Effector CD8-positive, alpha-beta T cell (primary cell): ENCODE results near the gene SVIL.
"Not testable (repeated sequence)": the region's sequence is repeated elsewhere in the genome, so short reads cannot be mapped to it uniquely, and the experiment has no call there.

Experiments
- DNase-seq: peaks from one replicate; lab custom pipeline; 2025; lab: John Stamatoyannopoulos, UW

Gene SVIL

DNA sequence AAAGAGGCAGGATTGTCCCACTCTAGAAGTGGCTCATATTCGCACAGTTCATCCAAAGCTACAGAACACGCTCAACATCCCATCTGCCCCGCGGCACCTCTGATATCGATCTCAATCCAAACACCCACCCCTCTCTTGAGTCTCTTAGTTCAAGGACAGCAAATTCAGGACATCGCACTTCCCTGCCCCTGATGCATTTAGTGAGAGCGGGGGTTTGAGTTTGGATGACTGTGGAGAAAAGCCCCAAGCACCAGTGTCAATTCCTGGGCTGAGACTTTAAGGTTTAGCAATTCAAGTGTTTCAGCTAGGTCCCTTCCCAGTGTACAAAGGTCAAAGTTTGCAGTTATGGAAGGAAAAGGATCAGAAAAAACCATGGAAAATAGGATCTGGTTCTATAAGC lies 179.7 kb downstream of the SVIL start:
- DNase-seq, result no peak

DNA sequence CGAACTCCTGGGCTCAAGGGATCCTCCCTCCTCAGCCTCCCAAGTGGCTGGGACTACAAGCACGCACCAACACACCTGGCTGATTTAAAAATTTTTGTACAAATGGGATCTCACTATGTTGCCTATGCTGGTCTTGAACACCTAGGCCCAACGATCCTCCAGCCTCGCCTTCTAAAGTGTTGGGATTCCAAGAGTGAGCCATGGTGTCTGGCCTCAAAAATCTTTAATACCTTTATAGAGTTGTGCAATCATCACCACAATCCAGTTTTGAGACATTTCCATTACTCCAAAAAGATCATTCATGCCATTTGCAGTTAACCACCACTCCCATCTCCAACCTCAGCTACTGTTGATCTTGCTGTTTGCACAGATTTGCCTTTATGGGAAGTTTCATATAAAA lies 180.5 kb downstream of the SVIL start:
- DNase-seq, result no peak

DNA sequence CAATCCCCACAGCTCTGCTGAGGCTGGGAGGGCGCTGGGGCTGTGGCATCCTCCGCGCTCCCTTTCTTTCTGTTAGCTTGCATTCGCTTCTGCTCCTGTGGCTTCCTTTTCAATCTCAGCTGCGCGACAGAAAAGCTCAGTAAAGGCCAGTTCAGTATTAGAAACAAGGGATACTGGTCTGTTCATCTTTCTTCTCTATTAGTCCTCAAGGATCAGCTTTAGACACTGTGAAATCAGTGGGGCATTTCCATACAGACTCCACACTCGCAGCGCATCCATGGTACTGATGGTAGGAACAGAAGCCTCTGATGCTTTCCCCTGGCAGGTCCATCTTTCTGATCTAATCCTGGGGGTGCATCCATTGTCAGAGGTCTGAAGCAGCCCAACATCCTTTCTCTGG lies 182.2 kb downstream of the SVIL start:
- DNase-seq, result no peak

DNA sequence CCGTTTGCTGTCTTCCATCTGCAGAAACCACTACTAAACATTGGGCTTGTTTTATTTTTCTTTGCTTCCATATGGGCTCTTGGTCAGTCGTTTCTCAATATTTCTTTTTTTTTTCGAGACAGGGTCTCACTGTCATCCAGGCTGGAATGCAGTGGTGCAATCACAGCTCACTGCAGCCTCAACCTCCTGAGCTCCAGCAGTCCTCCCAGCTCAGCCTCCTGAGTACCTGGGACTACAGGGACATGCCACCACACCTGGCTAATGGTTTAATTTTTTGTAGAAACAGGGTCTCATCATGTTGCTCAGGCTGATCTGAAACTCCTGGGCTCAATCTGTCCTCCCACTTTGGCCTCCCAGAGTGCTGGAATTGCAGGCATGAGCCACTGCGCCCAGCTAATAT lies 182.8 kb downstream of the SVIL start:
- DNase-seq, result no peak

DNA sequence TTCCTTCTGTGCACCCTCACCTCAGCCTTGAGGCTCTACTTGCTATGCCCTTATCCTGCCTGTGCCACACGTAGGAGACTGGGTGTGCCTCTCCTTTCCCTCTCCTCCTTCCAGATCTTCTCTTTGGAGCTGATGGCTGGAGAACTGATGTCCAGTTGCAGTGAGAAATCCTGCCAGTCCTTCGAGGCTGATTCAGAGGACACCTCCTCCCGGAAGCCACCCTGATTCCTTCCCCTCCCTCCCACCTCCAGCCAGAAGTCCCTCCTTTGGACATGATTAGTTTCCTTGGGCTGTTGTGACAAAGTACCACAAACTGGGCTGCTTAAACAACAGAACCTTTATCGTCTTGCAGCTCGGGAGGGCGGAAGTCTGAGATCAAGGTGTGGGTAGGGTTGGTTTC lies 184.4 kb downstream of the SVIL start:
- DNase-seq, result no peak

DNA sequence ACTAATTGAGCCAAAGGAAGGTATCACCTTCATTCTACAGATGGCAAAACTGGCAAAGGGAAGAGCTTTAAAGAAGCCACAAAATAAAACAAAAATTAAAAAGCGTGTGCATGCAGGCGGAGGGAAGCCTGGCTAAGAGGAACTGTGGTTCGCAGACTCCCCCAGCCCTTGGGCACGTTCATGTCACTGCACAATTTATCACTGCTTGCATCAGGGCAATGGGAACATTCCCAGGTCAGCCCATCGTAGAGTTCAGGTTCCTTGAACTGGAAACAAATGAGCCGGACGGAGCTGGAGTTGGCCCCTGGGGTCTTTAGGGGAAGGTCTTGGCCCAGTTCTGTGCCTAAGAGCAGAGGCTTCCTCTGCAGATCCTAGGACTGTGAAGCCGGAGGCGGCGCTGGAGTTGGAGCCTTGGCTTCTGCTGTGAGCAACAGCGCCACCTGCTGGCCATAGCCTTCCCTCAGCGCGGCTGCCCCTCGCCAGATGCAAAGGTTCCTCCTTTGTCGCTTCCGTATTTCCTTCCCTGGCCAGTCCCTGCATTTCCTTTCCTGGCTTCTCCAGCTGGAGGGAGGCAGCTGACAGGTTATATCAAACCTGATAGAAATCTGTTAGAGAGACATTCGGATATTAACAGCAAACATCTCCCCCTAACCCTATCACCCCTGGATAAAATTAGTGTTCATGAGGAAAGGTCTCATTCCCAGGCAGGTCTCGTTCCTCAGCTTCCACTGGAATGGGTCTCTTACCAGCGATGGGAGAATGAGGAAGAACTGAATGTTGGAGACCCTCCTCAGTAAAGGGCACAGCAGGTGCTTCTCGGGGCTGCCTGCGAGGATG lies 185.8 kb downstream of the SVIL start:
- peak; percentile 51 for DNase-seq

DNA sequence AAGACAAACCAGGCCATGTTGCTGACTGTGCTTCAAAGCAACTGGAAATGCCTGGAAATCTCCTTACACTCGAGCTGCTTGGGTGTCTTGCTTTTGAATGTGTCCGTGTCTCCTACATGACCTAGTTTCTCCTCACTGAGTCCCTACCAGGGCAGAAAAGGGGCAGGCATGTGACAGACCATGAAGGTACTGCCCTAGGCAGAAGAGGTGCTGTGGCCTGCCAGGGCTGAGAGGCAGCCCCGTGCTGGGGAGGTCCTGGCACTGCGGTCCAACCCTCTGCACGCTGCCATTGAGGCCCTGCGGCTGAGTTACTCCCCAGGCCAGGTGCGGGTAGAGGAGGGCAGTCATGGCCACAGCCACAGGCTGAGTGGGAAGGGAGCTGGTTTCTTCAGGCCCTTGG lies 186.6 kb downstream of the SVIL start:
- no peak for DNase-seq

DNA sequence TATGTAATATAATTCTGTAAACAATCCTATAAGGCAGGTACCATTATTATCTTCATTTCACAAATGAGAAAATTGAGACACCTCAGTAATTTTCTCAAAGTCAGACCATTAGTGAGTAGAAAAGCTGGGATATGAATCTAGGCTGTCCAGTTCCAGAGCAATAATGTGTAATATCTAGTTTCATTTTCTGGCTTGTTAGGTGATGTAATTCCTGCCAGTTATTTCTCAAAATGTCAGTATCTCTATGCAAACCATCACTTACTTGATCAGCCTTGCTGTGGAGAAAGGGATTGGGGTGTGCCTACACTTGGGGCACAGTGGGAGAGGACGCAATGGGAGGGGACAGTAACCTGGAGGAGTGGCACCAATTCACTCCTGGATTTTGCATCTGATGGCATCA lies 188.4 kb downstream of the SVIL start:
- DNase-seq, result no peak

DNA sequence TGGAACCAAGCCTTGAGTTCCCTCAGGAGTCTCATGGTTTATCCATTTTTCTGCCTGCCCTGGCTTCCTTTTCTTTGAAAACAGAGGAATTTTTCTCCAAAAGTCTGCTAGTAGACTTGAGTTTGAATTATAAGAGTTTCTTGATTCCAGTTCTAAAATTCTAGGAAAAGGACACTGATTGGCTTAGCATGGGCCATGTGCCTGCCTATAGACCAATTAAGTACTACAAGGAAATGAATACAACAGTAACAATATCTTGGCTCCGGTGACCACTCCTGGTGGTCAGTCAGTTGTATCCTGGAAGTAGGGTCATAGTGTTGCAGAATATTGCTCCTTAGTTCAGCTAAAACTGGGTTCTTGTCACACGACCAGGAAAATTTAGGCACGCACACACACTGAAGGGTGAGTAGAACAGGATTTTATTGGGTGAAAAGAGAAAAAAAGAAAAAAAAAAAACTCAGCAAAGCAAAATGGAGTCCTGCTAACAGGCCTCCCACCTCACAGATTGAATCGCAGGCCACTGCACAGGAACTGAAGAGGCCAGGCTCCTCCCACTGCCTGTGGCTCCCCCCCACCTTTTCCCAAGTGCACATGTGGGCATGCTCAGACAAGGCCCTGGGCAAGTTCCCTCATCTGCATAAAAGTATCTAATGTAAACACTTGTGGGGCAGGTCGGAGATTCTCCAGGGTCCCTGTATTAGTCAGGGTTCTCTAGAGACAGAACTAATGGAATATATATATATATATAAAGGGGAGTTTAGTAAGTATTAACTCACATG lies 190.8 kb downstream of the SVIL start:
- DNase-seq, result no peak

DNA sequence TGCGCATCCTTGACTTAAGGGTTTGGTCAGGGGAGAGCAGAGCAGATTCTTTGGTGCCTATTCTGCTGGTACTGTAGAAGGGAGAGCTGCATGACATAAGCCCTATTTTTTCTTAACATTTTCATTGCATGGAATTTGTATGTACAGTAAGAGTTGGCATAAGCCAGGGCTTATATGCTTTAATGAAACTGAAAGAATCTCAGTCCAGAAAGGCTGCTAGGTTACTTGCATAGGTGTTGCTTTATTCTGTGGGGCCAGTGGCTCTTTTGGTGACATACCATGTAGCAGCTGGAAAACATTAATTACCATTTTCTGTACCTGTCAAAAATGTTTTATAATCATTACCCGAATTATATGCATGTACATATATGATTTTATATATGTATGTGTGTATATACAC lies 193.8 kb downstream of the SVIL start:
- DNase-seq, result no peak

DNA sequence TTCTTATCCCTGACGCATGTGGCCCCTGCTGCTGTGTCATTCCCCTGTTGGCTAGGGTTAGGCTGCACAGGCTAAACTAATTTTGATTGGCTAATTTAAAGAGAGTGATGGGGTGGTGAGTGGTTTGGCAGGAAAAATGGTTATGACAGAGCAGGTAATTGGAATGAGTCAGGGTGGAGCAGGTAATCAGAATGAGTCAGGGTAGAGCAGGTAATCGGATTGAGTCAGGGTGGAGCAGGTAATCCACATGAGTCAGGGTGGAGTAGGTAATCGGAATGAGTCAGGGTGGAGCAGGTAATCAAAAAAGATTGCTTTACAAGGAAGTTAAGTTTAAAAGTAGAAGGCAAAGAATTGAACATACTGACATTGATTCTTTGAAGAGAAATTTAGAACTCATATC lies 195.8 kb downstream of the SVIL start:
- not testable (repeated sequence) for DNase-seq

DNA sequence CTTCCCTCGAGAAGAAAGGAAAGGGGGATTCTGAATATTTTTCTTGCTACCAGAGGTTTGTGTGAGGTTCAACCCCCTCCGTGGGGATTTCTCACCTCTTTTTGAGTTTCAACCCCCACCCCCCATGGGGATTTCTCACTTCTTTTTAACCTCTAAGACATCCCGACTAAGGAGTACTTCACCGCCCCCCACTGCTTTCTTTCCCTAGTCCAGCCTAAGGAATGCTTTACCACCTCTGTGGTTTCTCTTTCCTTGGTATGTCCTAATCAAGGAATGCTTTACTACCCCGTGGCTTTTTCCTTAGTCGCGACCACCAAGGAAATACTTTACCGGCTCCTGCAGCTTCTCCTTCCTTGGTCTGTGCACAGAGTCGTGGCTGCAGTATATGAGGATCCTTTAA lies 196.5 kb downstream of the SVIL start:
- DNase-seq, result no peak

DNA sequence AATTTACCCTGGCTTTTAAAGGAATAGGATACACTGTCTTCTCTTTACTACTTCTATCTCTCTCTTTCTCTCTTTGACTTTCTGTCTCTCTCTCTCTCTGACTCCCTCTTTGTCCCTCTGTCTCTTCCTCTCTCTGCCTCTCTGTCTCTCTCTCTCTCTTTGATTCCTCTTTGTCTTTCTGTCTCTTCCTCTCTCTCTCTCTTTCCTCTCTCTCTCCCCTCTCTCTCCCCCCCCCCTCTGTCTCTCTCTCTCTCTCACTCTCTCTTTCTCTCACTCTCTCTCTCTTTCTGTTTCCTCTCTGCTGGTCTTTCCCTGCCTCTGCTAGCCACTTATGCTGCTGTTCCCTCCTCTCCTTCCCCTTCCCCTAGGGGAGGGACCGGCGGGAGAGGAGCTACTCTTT lies 196.9 kb downstream of the SVIL start:
- DNase-seq, result no peak

DNA sequence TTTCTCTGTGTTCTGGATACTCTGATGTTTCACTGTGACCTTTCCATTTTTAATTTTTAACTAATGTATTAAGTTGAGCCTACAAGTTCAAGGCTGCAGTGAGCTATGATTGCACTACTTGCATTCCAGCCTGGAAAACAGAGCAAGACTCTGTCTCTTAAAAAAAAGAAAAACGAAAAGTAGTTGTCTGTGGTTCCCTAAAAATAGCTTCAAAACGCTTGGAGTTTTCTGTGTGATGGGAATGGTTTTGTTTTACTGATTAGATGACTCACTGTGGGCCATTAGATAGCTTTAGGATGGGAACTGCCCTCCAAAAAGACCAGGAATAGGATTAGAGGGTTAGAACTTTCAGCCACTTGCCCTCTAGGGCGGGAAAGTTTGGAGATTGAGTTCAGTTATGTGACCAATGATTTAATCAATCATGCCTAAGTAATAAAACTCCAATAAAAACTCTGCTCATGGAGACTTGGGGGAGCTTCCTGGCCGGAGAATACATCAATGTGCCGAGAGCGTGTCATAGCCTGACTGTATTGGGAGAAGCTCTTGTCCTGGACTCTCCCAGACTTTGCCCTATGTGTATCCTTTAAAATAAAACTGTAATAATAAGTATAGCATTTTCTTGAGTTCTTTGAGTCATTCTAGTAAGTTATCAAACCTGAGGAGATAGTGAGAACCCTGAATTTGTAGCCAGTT lies 198.8 kb downstream of the SVIL start:
- DNase-seq, result no peak

DNA sequence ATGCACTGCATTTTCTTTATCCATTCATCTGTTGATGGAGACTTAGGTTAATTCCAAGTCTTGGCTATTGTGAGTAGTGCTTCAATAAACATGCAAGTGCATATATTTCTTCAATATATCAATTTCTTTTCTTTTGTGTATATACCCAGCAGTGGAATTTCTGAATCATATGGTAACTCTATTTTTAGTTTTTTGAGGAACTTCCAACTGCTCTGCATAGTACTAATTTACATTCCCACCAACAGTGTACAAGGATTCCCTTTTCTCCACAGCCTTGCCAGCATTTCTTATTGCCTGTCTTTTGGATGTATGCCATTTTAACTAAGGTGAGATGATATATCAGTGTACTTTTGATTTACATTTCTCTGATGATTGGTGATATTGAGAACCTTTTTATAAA lies 200.7 kb downstream of the SVIL start:
- DNase-seq, result no peak

DNA sequence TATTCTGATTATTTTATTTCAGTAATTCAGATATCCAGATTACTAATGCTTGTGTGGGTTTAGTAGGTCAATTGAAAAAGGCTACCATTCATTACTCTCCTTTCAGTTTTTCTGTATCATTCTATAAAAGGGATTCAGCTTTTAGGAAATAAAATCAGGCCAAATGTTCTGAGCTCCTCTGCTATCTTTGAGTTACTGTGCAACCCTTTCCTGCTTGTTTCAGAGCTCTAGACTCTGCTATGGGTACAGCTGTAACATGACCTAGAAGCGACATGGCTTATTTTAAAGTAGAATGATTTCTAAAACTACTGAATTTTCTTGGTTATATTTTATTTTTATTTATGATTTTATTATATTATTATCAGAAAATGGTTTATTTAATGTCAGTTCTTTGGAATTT lies 203.1 kb downstream of the SVIL start:
- DNase-seq, result no peak

DNA sequence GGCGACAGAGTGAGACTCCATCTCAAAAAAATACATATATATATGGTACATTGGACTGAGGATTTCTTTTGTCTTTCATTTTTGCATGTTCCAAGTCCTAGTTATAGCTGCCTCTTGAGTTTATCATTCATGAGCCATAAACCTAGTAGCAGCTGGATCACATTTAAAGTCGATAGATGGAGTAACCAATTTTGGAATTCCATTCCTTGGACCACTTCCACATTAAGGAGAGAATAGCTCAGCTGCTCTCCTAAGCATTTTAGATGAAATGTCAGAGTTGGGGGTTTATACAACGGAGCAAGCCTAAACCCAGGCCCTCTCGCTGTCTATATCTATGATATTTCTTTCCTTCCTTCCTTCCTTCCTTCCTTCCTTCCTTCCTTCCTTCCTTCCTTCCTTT lies 204.7 kb downstream of the SVIL start:
- no peak for DNase-seq

DNA sequence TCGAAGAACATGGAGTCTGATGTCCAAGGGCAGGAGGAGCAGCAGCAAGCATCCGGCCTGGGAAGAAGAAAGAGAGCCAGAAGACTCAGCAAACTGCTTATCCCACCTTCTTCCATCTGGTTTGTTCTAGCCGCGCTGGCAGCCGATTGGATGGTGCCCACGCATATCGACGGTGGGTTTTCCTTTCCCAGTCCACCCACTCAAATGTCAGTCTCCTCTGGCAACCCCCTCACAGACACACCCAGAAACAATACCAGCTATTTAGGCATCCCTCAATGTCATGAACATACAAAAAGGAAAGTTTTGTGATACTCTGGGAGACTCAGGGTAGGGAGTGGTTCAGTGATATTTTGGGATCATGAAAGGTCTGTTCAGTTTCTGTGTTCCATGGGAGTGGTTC lies 206.3 kb downstream of the SVIL start:
- DNase-seq, result no peak

DNA sequence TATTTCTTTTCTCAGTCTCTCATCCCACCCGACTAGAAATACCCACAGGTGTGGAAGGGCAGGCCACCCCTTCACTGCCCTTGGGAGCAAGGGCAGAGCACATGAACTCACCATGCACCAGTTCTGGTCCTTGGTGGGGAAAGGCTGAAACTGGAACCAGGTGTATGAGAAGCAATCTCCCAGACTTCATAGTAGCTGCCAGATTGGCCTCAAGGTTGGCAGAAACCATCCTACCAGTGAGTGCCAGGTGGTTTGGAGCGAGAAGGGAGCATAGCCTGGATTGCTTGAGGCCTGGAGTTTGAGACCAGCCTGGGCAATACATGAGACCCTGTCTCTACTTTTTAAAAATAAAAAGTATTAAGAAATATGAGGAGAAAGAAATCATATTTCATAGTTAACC lies 207.1 kb downstream of the SVIL start:
- DNase-seq, result no peak

DNA sequence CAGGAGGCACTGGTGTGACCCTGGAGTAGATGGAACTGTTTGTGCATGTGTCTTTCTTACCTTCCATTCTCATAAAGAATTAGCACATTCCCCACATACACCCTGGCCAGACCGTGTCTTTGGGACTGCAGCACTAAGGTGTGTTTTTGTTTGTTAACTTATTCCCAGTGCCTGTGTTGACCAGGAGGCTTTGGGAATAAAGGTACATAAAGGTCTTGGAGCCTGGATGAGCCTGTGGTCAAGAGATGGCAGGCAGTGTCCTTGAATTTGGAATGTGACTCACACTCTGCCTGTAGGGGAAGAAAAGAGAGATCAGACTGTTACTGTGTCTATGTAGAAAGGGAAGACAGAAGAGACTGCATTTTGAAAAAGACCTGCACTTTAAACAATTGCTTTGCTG lies 208.4 kb downstream of the SVIL start:
- DNase-seq, result no peak

DNA sequence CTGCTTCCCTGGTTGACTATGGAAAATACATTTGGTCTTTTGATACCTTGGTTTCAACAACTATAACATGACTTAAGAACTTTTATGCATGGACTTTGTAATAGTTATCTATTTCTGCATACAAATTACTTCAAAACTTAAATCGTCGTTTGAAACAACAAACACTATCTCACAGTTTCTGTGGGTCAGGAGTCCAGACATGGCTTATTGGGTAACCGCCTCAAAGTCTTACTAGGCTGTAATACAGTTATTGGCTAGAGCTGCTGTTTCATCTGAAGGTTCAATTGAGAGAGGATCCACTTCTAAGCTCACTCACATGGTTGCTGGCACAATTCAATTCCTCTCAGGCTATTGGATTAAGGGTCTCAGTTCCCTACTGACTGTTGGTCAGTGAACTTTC lies 210.8 kb downstream of the SVIL start:
- no peak for DNase-seq

DNA sequence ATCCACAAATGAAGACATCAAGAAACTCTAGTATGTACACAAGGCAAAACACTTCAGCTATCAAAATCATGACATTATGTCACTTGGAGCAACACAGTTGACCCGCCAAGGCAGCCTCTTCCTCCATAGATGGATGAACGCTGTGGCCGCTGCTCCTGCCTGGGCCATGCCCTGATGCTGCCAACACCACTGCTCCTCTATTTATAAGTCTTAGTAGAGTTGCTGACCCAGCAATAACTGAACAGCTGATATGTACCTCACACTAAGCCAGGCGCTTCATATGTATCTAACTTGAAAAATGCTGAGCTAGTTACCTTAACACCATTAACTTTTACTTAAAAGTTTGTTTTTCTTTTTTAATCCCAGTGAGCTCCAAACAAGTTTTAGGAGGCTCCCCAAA lies 214.0 kb downstream of the SVIL start:
- no peak for DNase-seq

DNA sequence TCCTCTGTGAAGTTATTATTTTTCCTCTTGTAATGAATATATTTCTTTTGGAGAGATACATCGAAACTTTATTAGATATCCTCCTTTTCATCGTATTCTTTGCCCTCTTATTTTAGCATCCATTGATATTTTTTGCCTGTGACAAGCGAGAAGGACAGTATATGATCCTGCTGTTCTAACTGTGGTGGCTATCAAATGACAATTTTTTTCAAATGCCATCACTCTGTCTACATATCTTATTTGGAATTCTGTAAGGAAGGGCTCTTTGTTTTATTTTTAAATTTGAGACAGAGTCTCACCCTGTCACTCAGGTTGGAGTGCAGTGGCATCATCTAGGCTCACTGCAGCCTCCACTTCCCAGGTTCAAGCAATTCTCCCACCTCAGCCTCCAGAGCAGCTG lies 217.4 kb downstream of the SVIL start:
- DNase-seq, result no peak
